Left ventricle myocardium superior (tissue), 1 donor: ENCODE results near the gene NPRL2. TPM values are rescaled to one million over a fixed set of nuclear protein-coding genes. Genes with fewer than 3 reads are reported as not detected.
"Not testable (repeated sequence)": the region's sequence is repeated elsewhere in the genome, so short reads cannot be mapped to it uniquely, and the experiment has no call there.

Source experiments
- ATAC-seq: fragments of 200-7000 bp; cut with Tn5 transposase; one replicate; pipeline ENCODE4 v1.9.1; 2020; ENCODE audit warnings: mild to moderate bottlenecking, moderate library complexity
- DNase-seq: peaks from one replicate; pipeline ENCODE4 v3.0.0-alpha.2; 2020
- intact Hi-C: fragments of 100-400 bp; cut with micrococcal nuclease; formaldehyde crosslinking; loops from one replicate; pipeline ENCODE4 v1.11.0; 2022
- total RNA-seq: library from RNA; stranded (reverse); fragmentation: NEBNext Ultra II Directional; extraction: Animal tissue kit (Norgen Biotek cat#: 25700); gene quantifications from one replicate; pipeline ENCODE4 v1.2.1, GENCODE V29; 2021
- donor health status: DM: no; HTN: yes; CAD: no; lungs with severe emphysema.

NPRL2 gene
- total RNA-seq, 1 donor from 2014 or later, result 16.8 TPM

DNA sequence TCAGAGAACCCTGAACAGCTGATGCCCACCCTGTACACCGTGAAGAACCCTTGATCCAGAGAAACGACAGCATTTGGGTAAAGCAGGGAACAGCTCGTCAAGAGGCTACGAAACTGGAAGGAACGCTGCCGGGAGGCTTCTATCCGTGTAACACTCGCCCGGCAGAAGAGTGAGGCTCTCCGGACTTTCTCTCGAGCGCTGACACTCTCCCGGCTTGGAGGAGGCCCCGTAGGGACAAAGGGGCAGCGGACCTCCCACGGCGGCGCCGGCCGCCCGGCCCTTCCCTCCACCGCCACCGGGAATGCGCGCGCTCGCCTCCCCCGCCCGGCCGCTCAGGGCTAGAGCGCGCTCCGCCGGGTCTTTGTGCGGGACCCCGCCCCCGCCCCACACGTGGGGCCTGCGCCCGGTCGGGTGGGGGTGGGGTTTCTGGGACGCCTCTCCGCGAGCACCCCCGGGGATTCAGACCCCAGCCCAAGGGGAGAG, 29.7 kb downstream of the NPRL2 start:
- DNase-seq, result peak; percentile 90
- peak; percentile 73 for ATAC-seq
- intact Hi-C loops, result no loop called here

DNA sequence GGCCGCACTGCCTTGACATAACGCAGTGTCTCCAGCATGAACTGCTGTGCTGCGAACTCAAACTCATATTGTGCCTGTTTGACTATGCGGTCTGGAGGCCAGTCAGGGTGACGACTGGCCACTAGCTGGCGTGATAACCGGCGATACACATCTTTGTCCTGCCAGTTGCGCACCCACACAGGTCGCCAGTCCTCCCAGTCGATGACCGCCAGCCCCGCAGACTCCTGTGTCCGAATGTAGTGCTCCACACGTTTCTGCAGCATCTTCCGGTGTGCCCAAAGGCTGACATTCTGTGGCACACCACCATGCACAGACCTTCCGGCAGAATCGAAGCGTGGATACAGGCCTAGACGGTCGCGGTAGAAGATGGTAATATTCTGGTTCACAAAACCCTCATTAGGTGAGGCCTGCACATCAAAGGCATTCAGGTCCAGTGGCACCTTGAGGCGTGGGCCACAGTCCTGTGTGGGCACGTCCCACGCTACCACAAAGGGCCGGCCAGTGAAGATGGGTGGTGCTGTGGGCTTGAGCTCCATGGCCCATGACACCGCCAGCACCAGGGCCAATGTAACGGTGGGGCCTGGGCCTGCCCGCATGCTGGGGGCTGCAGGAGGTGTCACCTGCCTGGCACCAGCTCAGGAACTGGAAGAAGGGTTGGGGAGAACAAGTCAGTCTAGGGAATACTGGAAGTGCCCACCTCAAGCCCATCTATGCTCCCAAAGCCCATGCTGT, 30.5 kb downstream of the NPRL2 start:
- intact Hi-C loops, result no loop called here
- ATAC-seq (no peak), DNase-seq (no peak)

DNA sequence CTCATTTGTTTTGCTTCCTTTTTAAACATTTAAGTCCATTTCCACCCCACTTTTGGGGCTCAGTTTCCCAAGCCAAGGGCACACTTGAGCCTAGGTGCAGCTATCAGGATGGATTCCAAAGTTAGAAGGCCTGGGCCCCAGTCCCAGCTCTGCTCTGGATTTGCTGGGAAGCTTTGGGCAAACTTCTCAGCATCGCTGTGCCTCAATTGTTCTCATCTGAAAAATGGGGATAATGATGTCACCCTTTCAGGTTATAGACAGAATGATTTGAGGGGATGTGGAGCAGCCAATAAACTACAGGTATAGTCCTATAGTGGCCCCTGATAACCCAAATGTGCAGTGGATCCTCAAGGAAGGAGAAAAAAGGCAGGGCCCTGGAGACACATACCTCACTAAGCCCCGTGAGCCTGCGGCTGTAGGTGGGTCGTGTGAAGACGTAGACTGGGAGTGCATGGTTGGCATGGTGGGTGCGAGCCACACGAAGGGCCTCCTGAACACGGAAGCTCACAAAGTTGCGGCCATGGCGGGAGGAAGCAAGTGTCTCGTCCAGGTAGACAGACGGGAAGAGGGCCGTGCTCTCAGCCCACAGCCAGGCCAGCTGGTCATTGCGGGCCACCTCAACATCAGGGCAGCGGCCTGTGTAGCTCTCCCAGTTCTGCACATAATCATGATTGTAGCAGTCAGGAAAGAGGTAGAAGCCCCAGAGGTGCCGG, 31.2 kb downstream of the NPRL2 start:
- ATAC-seq (no peak), DNase-seq (no peak)
- intact Hi-C loops, result no loop called here

DNA sequence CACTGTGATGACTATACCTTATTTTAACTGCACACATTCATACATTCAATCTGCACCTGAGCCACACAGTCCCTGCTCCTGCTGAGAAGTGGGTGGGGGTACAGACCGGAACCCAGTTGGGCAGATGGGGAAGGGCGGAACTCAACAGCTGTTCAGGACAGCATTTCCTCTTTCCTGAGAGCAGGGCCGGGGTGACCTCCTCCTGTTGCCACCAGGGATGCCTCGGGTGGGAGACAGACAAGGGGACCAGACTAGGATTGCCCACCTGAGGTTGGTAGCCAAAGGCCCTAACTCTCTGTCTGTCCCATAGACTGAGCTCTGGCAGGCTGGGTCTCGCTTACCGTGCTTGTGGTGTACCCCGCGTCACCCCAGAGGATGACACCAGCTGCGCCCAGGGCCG, 32.0 kb downstream of the NPRL2 start:
- ATAC-seq (no peak), DNase-seq (no peak)
- intact Hi-C loops, result no loop called here

DNA sequence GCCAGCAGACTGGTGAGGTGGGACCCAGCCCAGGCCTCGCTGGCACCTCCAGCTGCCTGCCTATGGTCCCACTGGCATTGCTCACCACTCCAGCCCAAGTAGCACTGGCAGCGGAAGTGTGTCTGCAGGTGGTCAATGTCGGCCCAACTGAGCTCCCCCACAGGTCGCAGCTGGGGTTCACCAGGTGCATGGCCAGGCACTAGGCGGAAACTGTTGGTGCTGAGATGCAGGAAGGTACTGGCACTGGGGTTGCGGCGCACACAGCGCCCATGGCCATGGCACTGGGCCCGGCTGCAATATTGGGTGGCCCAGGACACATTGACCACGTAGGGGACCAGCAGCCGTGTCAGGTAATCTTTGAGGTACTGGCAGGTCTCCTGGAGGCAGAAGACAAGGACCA, 32.4 kb downstream of the NPRL2 start:
- no peak for DNase-seq
- no peak for ATAC-seq
- intact Hi-C loops, result no loop called here

DNA sequence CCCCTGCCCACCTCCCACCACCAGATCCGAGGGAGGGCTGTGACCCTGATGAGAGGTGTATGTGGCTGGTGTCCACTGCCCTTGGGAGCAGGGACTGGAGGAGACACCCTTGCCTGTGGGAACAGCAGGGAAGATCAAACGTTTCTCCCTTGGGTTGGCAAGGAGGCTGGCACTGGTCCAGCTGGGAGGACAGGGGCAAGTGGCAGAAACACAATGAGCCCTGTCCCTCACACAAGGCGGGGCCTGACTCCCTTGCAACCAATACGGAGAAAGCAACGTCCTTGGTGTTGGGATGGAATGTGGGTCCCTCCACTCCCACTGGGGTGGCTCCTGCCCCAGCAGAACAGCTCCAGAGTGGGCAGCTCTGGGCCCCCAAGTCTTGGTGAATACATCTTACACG, 33.3 kb downstream of the NPRL2 start:
- DNase-seq (peak; percentile 49), ATAC-seq (no peak)
- intact Hi-C loops, result no loop called here

DNA sequence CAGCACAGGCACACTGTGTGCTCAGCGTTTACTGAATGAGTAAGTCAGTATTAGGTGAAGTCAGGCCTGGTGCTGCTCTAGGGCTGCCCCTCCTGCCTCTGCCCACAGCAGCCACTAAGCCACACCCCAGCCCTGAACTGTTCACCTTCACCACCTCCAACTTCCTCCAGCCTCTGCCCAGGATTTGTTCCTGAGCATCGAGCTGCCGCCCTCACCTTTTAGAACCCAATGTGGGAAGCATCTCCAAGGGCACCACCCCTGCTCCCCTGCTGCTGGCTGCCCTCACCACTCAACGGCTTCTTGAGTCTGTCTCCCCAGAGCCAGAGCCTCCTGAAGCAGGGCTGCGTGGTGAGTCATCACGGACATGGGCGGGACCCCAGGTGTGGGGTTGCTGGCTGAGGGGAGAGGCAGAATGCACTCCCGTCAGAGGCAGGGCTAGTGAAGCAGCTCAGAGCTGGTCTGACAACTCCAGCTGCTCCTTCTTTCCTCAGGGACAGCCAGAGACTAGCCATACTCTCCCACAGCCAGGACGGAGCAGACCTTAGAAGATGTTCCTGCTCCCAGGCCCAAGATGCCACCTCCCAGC, 33.8 kb downstream of the NPRL2 start:
- ATAC-seq (no peak), DNase-seq (no peak)
- intact Hi-C loops, result no loop called here

DNA sequence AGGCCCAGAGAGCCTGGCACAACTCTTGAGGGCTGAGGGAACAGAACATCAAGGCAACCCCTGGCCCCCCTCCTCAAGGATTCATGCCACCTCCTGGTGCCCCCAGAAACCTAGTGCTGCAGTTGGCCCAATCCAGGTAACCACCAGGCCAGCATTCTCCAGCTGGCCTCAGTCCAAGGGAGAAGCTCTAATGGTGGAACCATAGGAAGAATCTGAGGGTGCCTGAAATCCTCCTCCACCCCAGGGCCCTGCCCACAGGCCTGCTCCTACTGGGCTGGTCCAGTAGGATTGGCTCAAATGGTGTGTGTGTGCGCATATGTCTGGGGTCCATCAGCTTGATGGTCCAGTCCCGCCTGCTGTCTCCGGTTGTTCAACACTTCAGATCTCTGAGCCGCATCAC, 35.8 kb downstream of the NPRL2 start:
- no peak for ATAC-seq

DNA sequence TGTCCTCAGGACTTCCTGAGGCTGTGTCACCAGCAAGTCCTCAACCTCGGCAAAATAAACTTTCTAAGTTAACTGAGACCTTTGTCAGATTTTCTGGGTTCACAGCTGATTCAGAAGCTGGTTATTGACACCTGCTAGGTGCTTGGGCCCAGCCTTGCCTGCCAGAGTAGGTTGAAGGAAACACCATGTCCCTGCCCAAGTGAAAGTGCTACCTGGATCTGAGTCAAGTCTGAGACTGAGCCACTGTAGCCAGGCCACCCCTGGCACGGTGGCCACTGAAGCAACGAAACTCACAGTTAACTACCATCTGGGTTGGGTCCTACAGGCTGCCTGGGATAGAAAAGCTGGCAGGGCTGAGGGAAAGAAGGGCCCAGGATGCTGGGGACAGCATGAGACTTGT, 36.2 kb downstream of the NPRL2 start:
- DNase-seq (no peak), ATAC-seq (peak; percentile 37)
- intact Hi-C loops, result no loop called here

More for the DNA sequence above, 35.8 kb downstream of the NPRL2 start:
- no peak for DNase-seq
- intact Hi-C loops, result no loop called here

DNA sequence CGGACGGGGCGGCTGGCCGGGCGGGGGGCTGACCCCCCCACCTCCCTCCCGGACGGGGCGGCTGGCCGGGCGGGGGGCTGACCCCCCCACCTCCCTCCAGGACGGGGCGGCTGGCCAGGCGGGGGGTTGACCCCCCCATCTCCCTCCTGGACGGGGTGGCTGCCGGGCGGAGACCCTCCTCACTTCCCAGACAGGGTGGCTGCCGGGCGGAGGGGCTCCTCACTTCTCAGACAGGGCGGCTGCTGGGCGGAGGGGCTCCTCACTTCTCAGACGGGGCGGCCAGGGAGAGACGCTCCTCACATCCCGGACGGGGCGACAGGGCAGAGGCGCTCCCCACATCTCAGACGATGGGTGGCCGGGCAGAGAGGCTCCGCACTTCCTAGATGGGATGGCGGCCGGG, 38.5 kb downstream of the NPRL2 start:
- intact Hi-C loops, DNase-seq, ATAC-seq: not testable (repeated sequence)

DNA sequence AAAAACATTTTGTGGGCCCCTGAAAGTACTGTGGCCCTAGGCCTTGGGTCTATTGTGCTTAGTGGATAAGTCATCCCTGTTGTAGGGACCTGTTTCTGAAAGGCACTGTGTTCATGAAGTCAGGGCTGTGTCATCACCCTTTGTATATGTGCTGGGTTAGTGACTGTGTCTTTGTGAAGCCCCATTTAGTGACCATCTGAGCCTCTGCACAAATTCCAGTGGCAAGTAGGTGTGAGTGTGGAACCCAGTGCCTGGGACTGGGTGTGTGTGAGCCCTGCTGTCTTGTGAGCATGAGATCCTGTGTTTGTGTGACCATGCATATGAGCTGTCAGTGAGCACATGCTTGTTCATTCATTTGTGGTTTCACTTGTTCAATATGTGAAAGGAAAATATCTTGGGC, 46.0 kb downstream of the NPRL2 start:
- no peak for DNase-seq
- no peak for ATAC-seq
- intact Hi-C loops, result no loop called here

DNA sequence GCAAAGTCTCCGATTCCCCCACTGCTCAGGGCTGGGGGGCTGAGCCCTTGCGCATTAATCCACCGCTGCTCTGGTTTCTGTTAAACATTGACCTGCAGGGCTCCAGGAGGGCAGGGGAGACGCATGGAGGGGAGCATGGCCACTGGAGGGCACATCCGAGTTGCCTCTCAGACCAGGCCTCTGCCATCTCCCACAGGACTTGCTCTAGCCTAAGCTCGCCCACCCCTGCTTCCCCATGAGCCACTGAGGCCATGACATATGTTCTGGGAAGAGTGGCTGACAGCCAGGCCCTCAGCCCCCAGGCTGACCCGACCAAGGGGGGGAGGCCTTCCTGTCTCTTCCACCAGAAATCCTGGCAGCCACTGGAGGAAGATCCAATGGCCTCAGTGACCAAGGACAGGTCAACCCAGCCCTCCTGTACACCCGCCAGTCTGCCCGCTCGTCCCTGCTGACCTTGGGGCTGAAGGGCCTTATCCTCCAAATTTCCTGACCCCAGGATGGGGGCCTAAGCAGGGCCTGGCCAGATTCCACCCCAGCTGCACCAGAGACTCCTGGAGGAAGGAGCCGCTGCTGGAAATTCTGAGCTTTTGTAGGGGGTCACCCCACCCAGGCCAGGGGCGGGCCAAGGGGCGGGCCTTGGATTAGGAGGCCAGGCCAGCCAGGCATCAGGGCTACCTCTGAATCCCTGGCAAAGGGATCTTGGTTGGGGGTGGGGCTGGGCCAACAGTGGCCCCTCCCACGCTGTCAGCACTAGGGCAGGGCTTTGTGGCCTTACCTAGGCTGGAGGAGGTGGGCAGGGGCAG, 47.4 kb downstream of the NPRL2 start, which contains the start of gene HYAL1:
HYAL1 (minus strand) TSS at position 562 of the 803 bp plus-strand sequence. CDS start 618 bp downstream, outside the sequence.
- DNase-seq, result peak; percentile 91
- ATAC-seq, result peak; percentile 56
- intact Hi-C loops, result no loop called here

DNA sequence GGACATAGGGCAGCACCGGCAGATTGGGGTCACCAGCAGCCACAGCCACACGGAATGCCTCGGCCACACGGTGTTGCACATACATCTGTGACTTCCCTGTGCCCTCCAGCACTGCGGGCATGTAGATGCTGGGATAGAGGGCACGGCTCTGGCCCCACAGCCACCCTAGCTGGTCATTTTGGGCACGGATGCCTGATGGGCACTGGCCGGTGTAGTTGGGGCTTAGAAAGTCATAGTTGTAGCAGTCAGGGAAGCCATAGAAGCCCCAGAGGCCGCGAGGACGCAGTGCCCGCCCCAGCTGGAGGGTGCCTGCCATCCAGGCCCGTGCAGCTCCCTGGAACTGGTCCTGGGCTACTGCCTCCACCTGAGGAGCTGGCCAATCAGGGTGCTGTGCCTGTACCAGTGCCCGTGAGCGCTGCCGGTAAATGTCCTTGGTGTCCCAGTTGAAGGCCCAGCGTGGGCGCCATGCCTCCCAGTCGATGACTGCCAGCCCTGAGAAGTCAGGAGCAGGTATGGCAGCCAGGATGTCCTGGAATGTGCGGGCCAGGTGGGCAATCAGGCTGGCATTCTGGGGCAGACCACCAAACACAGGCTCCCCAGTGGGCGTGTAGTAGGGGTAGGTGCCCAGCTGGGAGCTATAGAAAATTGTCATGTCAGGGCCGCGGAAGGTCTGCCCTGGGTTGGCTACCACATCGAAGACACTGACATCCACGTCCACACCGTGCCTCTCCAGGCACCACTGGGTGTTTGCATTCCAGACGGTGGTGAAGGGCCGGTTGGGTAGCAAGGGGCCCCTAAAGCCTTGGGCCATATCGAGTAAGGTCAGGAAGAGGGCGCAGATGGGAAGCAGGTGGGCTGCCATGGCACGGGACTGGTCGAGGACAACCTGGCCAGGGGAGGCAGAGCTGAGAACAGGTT, 48.2 kb downstream of the NPRL2 start:
- no peak for ATAC-seq
- peak; percentile 47 for DNase-seq
- intact Hi-C loops, result no loop called here

DNA sequence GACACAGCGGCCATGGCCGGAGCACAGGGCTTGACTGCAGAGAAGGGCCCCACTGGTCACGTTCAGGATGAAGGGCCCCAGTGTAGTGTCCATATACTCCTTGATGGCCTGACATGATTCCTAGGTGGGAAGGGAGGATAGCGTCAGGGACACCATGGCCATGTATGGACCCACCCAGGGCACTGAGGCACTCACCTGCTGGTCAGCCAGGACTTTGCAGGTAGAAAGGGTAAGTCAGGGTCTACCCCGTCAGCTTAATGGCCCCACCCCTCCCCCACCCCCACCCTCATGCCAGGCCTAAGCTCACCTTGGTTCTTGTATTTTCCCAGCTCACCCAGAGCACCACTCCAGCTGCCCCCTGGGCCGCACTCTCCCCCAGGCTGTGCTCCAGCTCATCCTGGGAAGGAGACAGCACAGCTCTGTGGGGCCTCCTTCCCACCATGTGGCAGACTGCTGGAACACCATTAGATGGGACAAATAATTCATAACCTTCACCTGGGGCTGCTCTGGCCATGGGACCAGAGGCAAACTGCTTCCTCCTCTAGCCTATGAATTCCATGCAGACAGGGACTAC, 49.8 kb downstream of the NPRL2 start:
- ATAC-seq (no peak), DNase-seq (no peak)
- intact Hi-C loops, result no loop called here

DNA sequence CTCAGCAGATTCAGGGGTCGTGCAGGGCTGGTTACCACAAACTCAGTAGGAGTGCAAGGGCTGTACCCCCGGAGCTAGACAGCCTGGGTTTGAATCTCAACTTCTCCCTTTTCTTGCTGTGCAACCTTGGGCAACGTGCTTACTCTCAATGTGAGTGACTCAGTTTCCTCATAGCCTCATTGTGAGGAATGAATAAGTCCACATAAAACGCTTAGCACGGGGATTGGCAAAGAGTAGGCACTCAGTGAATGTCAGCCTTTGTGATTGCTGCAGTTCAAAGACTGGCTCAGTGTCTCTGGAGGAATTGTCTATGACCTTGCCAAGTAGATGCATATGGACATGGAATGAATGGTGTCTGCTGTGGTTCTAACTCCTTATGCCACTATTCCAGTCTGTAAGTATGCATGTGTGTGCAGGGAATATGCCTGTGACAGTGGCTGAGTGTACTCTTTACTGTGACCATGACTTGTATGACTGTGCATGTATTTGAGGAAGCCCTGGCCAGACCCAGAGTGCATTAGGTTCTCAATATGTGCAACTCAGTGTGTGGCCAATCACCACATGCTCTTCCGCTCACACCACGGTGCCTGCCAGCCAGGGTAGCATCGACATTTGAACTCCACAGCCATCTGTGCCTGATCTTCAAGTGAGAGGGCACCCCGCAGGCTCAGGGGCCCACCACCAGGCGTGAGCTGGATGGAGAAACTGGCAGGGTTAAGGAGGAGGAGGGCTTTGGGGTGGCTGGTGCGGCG, 50.5 kb downstream of the NPRL2 start:
- ATAC-seq (peak; percentile 0), DNase-seq (peak; percentile 52)
- intact Hi-C loops, result no loop called here

DNA sequence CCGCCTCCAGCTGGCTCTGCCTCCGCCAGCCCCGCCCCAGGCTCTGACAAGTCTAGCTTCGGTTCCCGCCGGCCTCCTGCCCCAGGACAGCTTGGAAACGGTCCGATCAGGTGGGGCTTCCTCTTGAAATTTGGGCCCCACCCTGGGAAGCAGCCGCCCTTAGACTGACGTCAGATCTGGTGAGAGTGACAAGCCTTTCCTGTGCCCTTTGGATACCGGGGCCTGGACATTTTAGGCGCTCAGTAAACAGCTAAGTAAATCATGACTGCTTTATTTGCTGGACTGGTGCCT, 51.0 kb downstream of the NPRL2 start:
- ATAC-seq (no peak), DNase-seq (no peak)
- intact Hi-C loops, result no loop called here

DNA sequence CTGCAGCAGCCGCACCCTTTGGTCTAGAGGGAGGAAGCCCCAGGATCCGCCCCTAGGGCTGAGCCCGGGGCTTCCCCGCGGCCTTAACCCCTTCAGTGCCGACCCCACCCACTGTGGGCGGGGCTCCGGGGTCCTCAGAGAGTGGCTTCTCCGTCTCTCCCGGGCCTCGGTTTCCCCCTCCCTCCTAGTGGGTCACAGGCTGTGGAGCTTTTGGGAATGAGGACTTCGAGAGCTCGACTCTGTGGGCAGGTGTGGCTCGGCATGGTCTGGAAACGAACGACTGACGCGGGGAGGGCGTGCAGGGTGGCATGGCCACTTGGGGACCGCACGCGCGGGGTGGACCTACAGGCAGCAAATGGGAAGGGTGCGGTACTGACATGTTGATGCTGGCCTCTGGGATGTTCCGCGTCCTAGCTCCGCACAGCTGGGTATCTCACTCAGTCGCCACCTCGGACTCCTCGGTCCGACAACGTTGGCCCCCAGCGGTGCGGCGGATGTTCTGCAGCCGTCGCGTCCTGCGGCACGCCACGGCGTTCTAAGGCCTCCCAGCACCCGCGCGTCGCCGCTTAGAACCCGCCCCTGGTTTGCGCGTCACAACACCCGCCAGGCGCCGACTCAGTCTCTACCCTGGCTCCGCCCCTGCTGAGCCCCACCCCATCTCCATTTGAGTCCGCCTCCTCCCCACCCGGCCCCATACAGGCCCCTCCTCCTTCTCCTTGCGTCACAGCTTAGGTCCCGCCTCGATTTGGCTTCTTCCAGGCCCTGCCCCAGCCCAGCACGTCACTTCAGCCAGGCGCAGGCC, 51.5 kb downstream of the NPRL2 start, which contains the start of the genes HYAL3 and NAA80:
HYAL3 (minus strand) TSS at position 570 of the 802 bp plus-strand sequence. CDS start 3,803 bp downstream, outside the sequence.
NAA80 (minus strand) TSS at position 570 of the 802 bp plus-strand sequence. CDS start 1,942 bp downstream, outside the sequence.
- peak; percentile 100 for DNase-seq
- peak; percentile 85 for ATAC-seq
- intact Hi-C loops, result no loop called here
